CD8-positive, alpha-beta memory T cell (primary cell): ENCODE measurements around the gene IGF2R. TPM values are rescaled to one million over a fixed set of nuclear protein-coding genes. Genes with fewer than 3 reads are reported as not detected.

ENCODE experiments used
- CTCF ChIA-PET: fragments of 350-600 bp; sonication (Branson Sonifier 250); formaldehyde crosslinking; loops from one replicate; lab custom pipeline; 2021; ENCODE audit warnings: antibody characterized with exemption; lab: Charles Lee
- POLR2A ChIA-PET: fragments of 350-600 bp; sonication (Branson Sonifier 250); formaldehyde crosslinking; loops from one replicate; lab custom pipeline; 2021; ENCODE audit warnings: antibody characterized with exemption; lab: Charles Lee
- DNase-seq, 5 donors: peaks; one replicate each; pipeline versions ENCODE4 v3.0.0 to v3.0.0-alpha.2; 2020 to 2022; ENCODE audit warnings: mixed read lengths in 1 of 5
- H3K27ac ChIP-seq: one replicate; pipeline ENCODE4 v1.7.0; 2013; ENCODE audit warnings: low read depth, mild to moderate bottlenecking, low read length, moderate library complexity
- H3K27me3 ChIP-seq: 2 replicates; pipeline ENCODE4 v1.7.0; 2013; ENCODE audit warnings: low read length, mild to moderate bottlenecking; ENCODE audit not compliant: insufficient read depth, poor library complexity, severe bottlenecking
- H3K36me3 ChIP-seq: 2 replicates; pipeline ENCODE4 v1.7.0; 2013; ENCODE audit warnings: mild to moderate bottlenecking, low read length, moderate library complexity; ENCODE audit not compliant: insufficient read depth
- H3K4me1 ChIP-seq: 2 replicates; pipeline ENCODE4 v1.7.0; 2013; ENCODE audit warnings: mild to moderate bottlenecking, low read length, moderate library complexity; ENCODE audit not compliant: insufficient read depth
- H3K4me3 ChIP-seq: 2 replicates; pipeline ENCODE4 v1.7.0; 2013; ENCODE audit warnings: mild to moderate bottlenecking, low read length
- H3K9me3 ChIP-seq: 2 replicates; pipeline ENCODE4 v1.7.0; 2013; ENCODE audit warnings: mild to moderate bottlenecking, low read length
- H3K27ac Mint-ChIP-seq, 8 donors: one replicate each; pipeline ENCODE4 v1.8.0; 2020 to 2021; ENCODE audit warnings: mixed read lengths in 8 of 8, mild to moderate bottlenecking in 6 of 8, inconsistent platforms in 3 of 8, moderate library complexity in 3 of 8
- H3K27me3 Mint-ChIP-seq, 2 donors: one replicate each; pipeline ENCODE4 v1.8.0; 2020 to 2021; ENCODE audit warnings: mixed read lengths in 2 of 2, mild to moderate bottlenecking in 1 of 2, moderate library complexity in 1 of 2
- H3K36me3 Mint-ChIP-seq, 3 donors: one replicate each; pipeline ENCODE4 v1.8.0; 2020 to 2021; ENCODE audit warnings: mixed read lengths in 3 of 3, inconsistent platforms in 1 of 3, mild to moderate bottlenecking in 1 of 3
- H3K4me1 Mint-ChIP-seq, 3 donors: one replicate each; pipeline ENCODE4 v1.8.0; 2020 to 2021; ENCODE audit warnings: mixed read lengths in 3 of 3, inconsistent platforms in 1 of 3, mild to moderate bottlenecking in 1 of 3
- H3K4me3 Mint-ChIP-seq, 7 donors: one replicate each; pipeline ENCODE4 v1.8.0; 2020 to 2021; ENCODE audit warnings: mixed read lengths in 7 of 7, mild to moderate bottlenecking in 6 of 7, moderate library complexity in 4 of 7, inconsistent platforms in 2 of 7
- H3K9me3 Mint-ChIP-seq, 5 donors: one replicate each; pipeline ENCODE4 v1.8.0; 2020 to 2022; ENCODE audit warnings: mixed read lengths in 5 of 5, mild to moderate bottlenecking in 3 of 5, moderate library complexity in 2 of 5, inconsistent platforms in 1 of 5
- polyA plus RNA-seq: library from polyadenylated mRNA; unstranded; fragments of 300-500 nt; fragmentation: Illumina TruSeq; gene quantifications from one replicate; pipeline ENCODE4 v1.2.3, GENCODE V29; 2021
- total RNA-seq, 2 experiments: library from RNA; stranded (reverse); gene quantifications; one replicate each; pipeline ENCODE4 v1.2.3, GENCODE V29; 2021

Gene IGF2R
- total and polyA plus RNA-seq, 3 experiments from 2014 or later, result 27.5 to 93.7 (median 91.4) TPM

GRCh38 chr6:160034036-160034930, 65.4 kb downstream of the IGF2R start:
- Mint-ChIP-seq H3K27ac (peak overlapping the region in 1 of 8 donors; percentile 8), H3K36me3 (peaks cover 3 to 90% (median 24%) of the 10 kb centered on the region in 3 donors), H3K27me3 (peaks cover 0 to 3% of the 10 kb centered on the region in 2 donors), H3K4me3 (no peak overlapping the region), H3K4me1 (peaks cover 19 to 23% (median 20%) of the 10 kb centered on the region in 3 donors), H3K9me3 (no peaks in the 10 kb centered on the region)
- no peak overlapping the region for H3K27ac ChIP-seq
- no peak for DNase-seq
- H3K27me3 ChIP-seq, result no peaks in the 10 kb centered on the region
- H3K36me3 ChIP-seq, result peaks cover 36% of the 10 kb centered on the region
- H3K4me3 ChIP-seq, result no peak overlapping the region
- H3K9me3 ChIP-seq, result no peaks in the 10 kb centered on the region
- POLR2A ChIA-PET, result no interaction called here
- CTCF ChIA-PET, result no interaction called here
- H3K4me1 ChIP-seq, result peaks cover 5% of the 10 kb centered on the region

GRCh38 chr6:160035241-160035640, 66.4 kb downstream of the IGF2R start:
- Histone ChIP-seq H3K27ac (no peak overlapping the region), H3K27me3 (no peaks in the 10 kb centered on the region), H3K4me3 (no peak overlapping the region), H3K9me3 (no peaks in the 10 kb centered on the region), H3K4me1 (peaks cover 5% of the 10 kb centered on the region), H3K36me3 (peaks cover 37% of the 10 kb centered on the region)
- H3K27me3 Mint-ChIP-seq, result peaks cover 0 to 3% of the 10 kb centered on the region in 2 donors
- H3K9me3 Mint-ChIP-seq, result no peaks in the 10 kb centered on the region
- POLR2A ChIA-PET, result no interaction called here
- peak overlapping the region in 1 of 8 donors; percentile 73 for H3K27ac Mint-ChIP-seq
- no peak for DNase-seq
- H3K4me3 Mint-ChIP-seq, result no peak overlapping the region
- peaks cover 22 to 26% (median 23%) of the 10 kb centered on the region in 3 donors for H3K4me1 Mint-ChIP-seq
- H3K36me3 Mint-ChIP-seq, result peaks cover 2 to 89% (median 29%) of the 10 kb centered on the region in 3 donors
- CTCF ChIA-PET, result no interaction called here

- H3K9me3 ChIP-seq, result no peaks in the 10 kb centered on the region
- no peaks in the 10 kb centered on the region for H3K27me3 ChIP-seq
- peaks cover 42% of the 10 kb centered on the region for H3K36me3 ChIP-seq
- CTCF ChIA-PET, result no interaction called here
- Mint-ChIP-seq H3K27me3 (peaks cover 0 to 3% of the 10 kb centered on the region in 2 donors), H3K9me3 (no peaks in the 10 kb centered on the region), H3K27ac (peak overlapping the region in 3 of 8 donors; percentile 56 to 89 (median 73)), H3K36me3 (peaks cover 0 to 89% (median 30%) of the 10 kb centered on the region in 3 donors), H3K4me1 (peaks cover 22 to 26% (median 23%) of the 10 kb centered on the region in 3 donors), H3K4me3 (no peak overlapping the region)
- no peak overlapping the region for H3K27ac ChIP-seq
- no peak overlapping the region for H3K4me3 ChIP-seq
- no peak for DNase-seq
- peaks cover 5% of the 10 kb centered on the region for H3K4me1 ChIP-seq
- POLR2A ChIA-PET, result no interaction called here
These were observed 66.9 kb downstream of the IGF2R start for GRCh38 chr6:160035693-160036330.

- Mint-ChIP-seq H3K27me3 (peaks cover 0 to 3% of the 10 kb centered on the region in 2 donors), H3K36me3 (peaks cover 0 to 90% (median 32%) of the 10 kb centered on the region in 3 donors), H3K4me1 (peaks cover 22 to 26% (median 23%) of the 10 kb centered on the region in 3 donors), H3K4me3 (no peak overlapping the region), H3K27ac (peak overlapping the region in 2 of 8 donors; percentile 56 to 89), H3K9me3 (no peaks in the 10 kb centered on the region)
- DNase-seq, result no peak
- Histone ChIP-seq H3K9me3 (no peaks in the 10 kb centered on the region), H3K36me3 (peaks cover 47% of the 10 kb centered on the region), H3K27ac (no peak overlapping the region), H3K4me1 (peaks cover 5% of the 10 kb centered on the region), H3K4me3 (no peak overlapping the region), H3K27me3 (no peaks in the 10 kb centered on the region)
- ChIA-PET CTCF (no interaction called here), POLR2A (no interaction called here)
These were observed 67.4 kb downstream of the IGF2R start for GRCh38 chr6:160036331-160036695.

- Mint-ChIP-seq H3K27ac (peak overlapping the region in 1 of 8 donors; percentile 73), H3K27me3 (peaks cover 0 to 3% of the 10 kb centered on the region in 2 donors), H3K36me3 (peaks cover 0 to 90% (median 35%) of the 10 kb centered on the region in 3 donors), H3K9me3 (no peaks in the 10 kb centered on the region), H3K4me3 (no peak overlapping the region), H3K4me1 (peaks cover 21 to 26% (median 22%) of the 10 kb centered on the region in 3 donors)
- POLR2A ChIA-PET, result no interaction called here
- H3K9me3 ChIP-seq, result no peaks in the 10 kb centered on the region
- CTCF ChIA-PET, result no interaction called here
- H3K4me1 ChIP-seq, result peaks cover 5% of the 10 kb centered on the region
- peaks cover 49% of the 10 kb centered on the region for H3K36me3 ChIP-seq
- DNase-seq, result no peak
- no peak overlapping the region for H3K4me3 ChIP-seq
- H3K27ac ChIP-seq, result no peak overlapping the region
- no peaks in the 10 kb centered on the region for H3K27me3 ChIP-seq
These were observed 67.9 kb downstream of the IGF2R start for GRCh38 chr6:160036790-160037206.

GRCh38 chr6:160038479-160038878, 69.6 kb downstream of the IGF2R start:
- Mint-ChIP-seq H3K4me1 (peaks cover 21 to 26% (median 22%) of the 10 kb centered on the region in 3 donors), H3K27me3 (no peaks in the 10 kb centered on the region), H3K27ac (peak overlapping the region in 5 of 8 donors; percentile 9 to 69 (median 52)), H3K36me3 (peaks cover 4 to 90% (median 33%) of the 10 kb centered on the region in 3 donors), H3K4me3 (no peak overlapping the region), H3K9me3 (no peaks in the 10 kb centered on the region)
- no peak overlapping the region for H3K27ac ChIP-seq
- peaks cover 53% of the 10 kb centered on the region for H3K36me3 ChIP-seq
- no peaks in the 10 kb centered on the region for H3K9me3 ChIP-seq
- CTCF ChIA-PET, result interaction anchor here (0.7 kb wide), 1 partner anchor 417 kb away, joined by 4 read pairs; no protein-coding TSS in a partner anchor
- H3K4me3 ChIP-seq, result no peak overlapping the region
- no peak for DNase-seq
- no peaks in the 10 kb centered on the region for H3K27me3 ChIP-seq
- H3K4me1 ChIP-seq, result peaks cover 5% of the 10 kb centered on the region
- POLR2A ChIA-PET, result no interaction called here

GRCh38 chr6:160039441-160039840, 70.6 kb downstream of the IGF2R start:
- Histone ChIP-seq H3K4me3 (no peak overlapping the region), H3K9me3 (no peaks in the 10 kb centered on the region), H3K27me3 (no peaks in the 10 kb centered on the region), H3K27ac (no peak overlapping the region), H3K4me1 (peaks cover 5% of the 10 kb centered on the region), H3K36me3 (peaks cover 55% of the 10 kb centered on the region)
- Mint-ChIP-seq H3K9me3 (no peaks in the 10 kb centered on the region), H3K27me3 (no peaks in the 10 kb centered on the region), H3K27ac (peak overlapping the region in 6 of 8 donors; percentile 3 to 95 (median 76)), H3K4me1 (peaks cover 19 to 26% (median 22%) of the 10 kb centered on the region in 3 donors), H3K4me3 (no peak overlapping the region), H3K36me3 (peaks cover 4 to 90% (median 29%) of the 10 kb centered on the region in 3 donors)
- ChIA-PET CTCF (no interaction called here), POLR2A (no interaction called here)
- no peak for DNase-seq

- H3K9me3 Mint-ChIP-seq, result no peaks in the 10 kb centered on the region
- POLR2A ChIA-PET, result no interaction called here
These were observed 71.2 kb downstream of the IGF2R start for GRCh38 chr6:160040055-160040454.

More at GRCh38 chr6:160040055-160040454, 71.2 kb downstream of the IGF2R start:
- H3K9me3 ChIP-seq, result no peaks in the 10 kb centered on the region
- H3K36me3 Mint-ChIP-seq, result peaks cover 4 to 89% (median 30%) of the 10 kb centered on the region in 3 donors
- no peaks in the 10 kb centered on the region for H3K27me3 ChIP-seq
- peaks cover 52% of the 10 kb centered on the region for H3K36me3 ChIP-seq
- no peaks in the 10 kb centered on the region for H3K27me3 Mint-ChIP-seq
- peaks cover 5% of the 10 kb centered on the region for H3K4me1 ChIP-seq
- CTCF ChIA-PET, result no interaction called here
- H3K27ac ChIP-seq, result no peak overlapping the region
- no peak for DNase-seq
- peak overlapping the region in 3 of 8 donors; percentile 6 to 83 (median 26) for H3K27ac Mint-ChIP-seq
- H3K4me3 Mint-ChIP-seq, result no peak overlapping the region
- peaks cover 19 to 26% (median 22%) of the 10 kb centered on the region in 3 donors for H3K4me1 Mint-ChIP-seq
- no peak overlapping the region for H3K4me3 ChIP-seq
